ENCODE data around the gene ZNF20.
A peak's percentile ranks its signal among the peaks of the same experiment; 100 is the strongest.

The ZNF20 gene

GRCh38 chr19:12145348-12145747 is 5.2 kb upstream of the ZNF20 start:
- TF ChIP-seq CREB1 (IDR thresholded peaks at IDR 0.05; ENCODE audit: low read depth) (no peak), MAX (IDR thresholded peaks at IDR 0.05) (no peak)

- no peak for TF ChIP-seq USF1 (IDR thresholded peaks at IDR 0.05)
- no peak for TF ChIP-seq TCF12 (IDR thresholded peaks at IDR 0.05; ENCODE audit: low read depth)
- no peak for TF ChIP-seq FOXM1 (IDR thresholded peaks at IDR 0.05; ENCODE audit: borderline replicate concordance, low read depth)
- no peak for TF ChIP-seq RAD21 (IDR thresholded peaks at IDR 0.05; ENCODE audit: low read depth)
- TF ChIP-seq ZBTB7A (IDR thresholded peaks at IDR 0.05; ENCODE audit: low read depth): no peak
- TF ChIP-seq TEAD4 (IDR thresholded peaks at IDR 0.05): no peak
- TF ChIP-seq CREB1 (IDR thresholded peaks at IDR 0.05; ENCODE audit: low read depth): no peak
- TF ChIP-seq YY1 (IDR thresholded peaks at IDR 0.05; ENCODE audit: low read depth): no peak
- no peak for TF ChIP-seq NFIC (IDR thresholded peaks at IDR 0.05)
- TF ChIP-seq EP300 (IDR thresholded peaks at IDR 0.05; ENCODE audit: borderline replicate concordance): no peak
- no peak for TF ChIP-seq EGR1 (IDR thresholded peaks at IDR 0.05)
- TF ChIP-seq CEBPB (IDR thresholded peaks at IDR 0.05): no peak
- no peak for TF ChIP-seq MAX (IDR thresholded peaks at IDR 0.05)
- TF ChIP-seq REST (IDR thresholded peaks at IDR 0.05; ENCODE audit: low read depth): no peak
- no peak for TF ChIP-seq TAF1 (IDR thresholded peaks at IDR 0.05; ENCODE audit: low read depth)
Observed at GRCh38 chr19:12141405-12141736, 1.2 kb upstream of the ZNF20 start.

- TF ChIP-seq RAD21 (IDR thresholded peaks at IDR 0.05; ENCODE audit: low read depth) (peak; percentile 86), MAX (IDR thresholded peaks at IDR 0.05) (no peak)
Observed at GRCh38 chr19:12140545-12141404, 625 bp upstream of the ZNF20 start.

GRCh38 chr19:12139269-12139668 is 881 bp downstream of the ZNF20 start:
- TF ChIP-seq CEBPB (IDR thresholded peaks at IDR 0.05) (no peak), MAX (IDR thresholded peaks at IDR 0.05) (no peak), TEAD4 (IDR thresholded peaks at IDR 0.05) (no peak), REST (IDR thresholded peaks at IDR 0.05; ENCODE audit: low read depth) (no peak), USF1 (IDR thresholded peaks at IDR 0.05) (no peak), EGR1 (IDR thresholded peaks at IDR 0.05) (no peak), RAD21 (IDR thresholded peaks at IDR 0.05; ENCODE audit: low read depth) (no peak), ZBTB7A (IDR thresholded peaks at IDR 0.05; ENCODE audit: low read depth) (no peak), TCF12 (IDR thresholded peaks at IDR 0.05; ENCODE audit: low read depth) (no peak), NFIC (IDR thresholded peaks at IDR 0.05) (no peak), EP300 (IDR thresholded peaks at IDR 0.05; ENCODE audit: borderline replicate concordance) (no peak), FOXM1 (IDR thresholded peaks at IDR 0.05; ENCODE audit: borderline replicate concordance, low read depth) (no peak), TAF1 (IDR thresholded peaks at IDR 0.05; ENCODE audit: low read depth) (no peak), YY1 (IDR thresholded peaks at IDR 0.05; ENCODE audit: low read depth) (no peak), CREB1 (IDR thresholded peaks at IDR 0.05; ENCODE audit: low read depth) (no peak)

GRCh38 chr19:12137221-12137940 is 2.8 kb downstream of the ZNF20 start:
- TF ChIP-seq TEAD4 (IDR thresholded peaks at IDR 0.05) (no peak), MAX (IDR thresholded peaks at IDR 0.05) (no peak), FOXM1 (IDR thresholded peaks at IDR 0.05; ENCODE audit: borderline replicate concordance, low read depth) (no peak), TCF12 (IDR thresholded peaks at IDR 0.05; ENCODE audit: low read depth) (no peak), USF1 (IDR thresholded peaks at IDR 0.05) (no peak), RAD21 (IDR thresholded peaks at IDR 0.05; ENCODE audit: low read depth) (no peak), EGR1 (IDR thresholded peaks at IDR 0.05) (no peak), NFIC (IDR thresholded peaks at IDR 0.05) (no peak), ZBTB7A (IDR thresholded peaks at IDR 0.05; ENCODE audit: low read depth) (no peak), CREB1 (IDR thresholded peaks at IDR 0.05; ENCODE audit: low read depth) (no peak), TAF1 (IDR thresholded peaks at IDR 0.05; ENCODE audit: low read depth) (no peak), EP300 (IDR thresholded peaks at IDR 0.05; ENCODE audit: borderline replicate concordance) (no peak), REST (IDR thresholded peaks at IDR 0.05; ENCODE audit: low read depth) (no peak)

Measured in Ishikawa (cell line).